Hindlimb muscle (tissue), 1 donor: ENCODE data around the gene CYP2R1. TPM values are rescaled to one million over a fixed set of nuclear protein-coding genes. Genes with fewer than 3 reads are reported as not detected.
A peak's percentile ranks its signal among the peaks of the same experiment; 100 is the strongest.
"Not testable (repeated sequence)": the region's sequence is repeated elsewhere in the genome, so short reads cannot be mapped to it uniquely, and the experiment has no call there.

Source experiments
- DNase-seq: peaks from one replicate; pipeline ENCODE4 v3.0.0-alpha.2; 2013
- polyA plus RNA-seq: library from polyadenylated mRNA; unstranded; fragments of 120-200 nt; gene quantifications from one replicate; pipeline ENCODE4 v1.2.1, GENCODE V29; 2013; ENCODE audit not compliant: insufficient read length

CYP2R1 gene
- polyA plus RNA-seq, 1 donor = 11.4 TPM

DNA sequence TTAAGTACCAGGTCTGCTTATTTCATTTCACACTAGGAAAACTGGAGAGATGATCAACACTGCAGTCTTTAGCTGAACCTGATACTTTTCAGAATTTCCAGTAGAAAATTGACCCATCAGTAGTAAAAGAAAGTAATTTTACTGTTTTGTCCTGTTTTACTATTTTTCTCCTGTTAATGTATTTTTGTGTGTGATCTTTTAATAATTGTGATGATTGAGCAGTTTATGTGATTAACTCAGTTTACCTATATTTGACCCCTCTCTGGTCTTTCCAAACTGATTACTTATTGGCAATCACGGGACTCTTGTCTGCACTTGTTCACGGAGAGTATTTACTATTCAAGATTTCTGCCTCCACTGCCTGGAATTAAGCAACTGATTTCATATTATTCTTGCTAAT is 546 bp upstream of the CYP2R1 start:
- no peak for DNase-seq

DNA sequence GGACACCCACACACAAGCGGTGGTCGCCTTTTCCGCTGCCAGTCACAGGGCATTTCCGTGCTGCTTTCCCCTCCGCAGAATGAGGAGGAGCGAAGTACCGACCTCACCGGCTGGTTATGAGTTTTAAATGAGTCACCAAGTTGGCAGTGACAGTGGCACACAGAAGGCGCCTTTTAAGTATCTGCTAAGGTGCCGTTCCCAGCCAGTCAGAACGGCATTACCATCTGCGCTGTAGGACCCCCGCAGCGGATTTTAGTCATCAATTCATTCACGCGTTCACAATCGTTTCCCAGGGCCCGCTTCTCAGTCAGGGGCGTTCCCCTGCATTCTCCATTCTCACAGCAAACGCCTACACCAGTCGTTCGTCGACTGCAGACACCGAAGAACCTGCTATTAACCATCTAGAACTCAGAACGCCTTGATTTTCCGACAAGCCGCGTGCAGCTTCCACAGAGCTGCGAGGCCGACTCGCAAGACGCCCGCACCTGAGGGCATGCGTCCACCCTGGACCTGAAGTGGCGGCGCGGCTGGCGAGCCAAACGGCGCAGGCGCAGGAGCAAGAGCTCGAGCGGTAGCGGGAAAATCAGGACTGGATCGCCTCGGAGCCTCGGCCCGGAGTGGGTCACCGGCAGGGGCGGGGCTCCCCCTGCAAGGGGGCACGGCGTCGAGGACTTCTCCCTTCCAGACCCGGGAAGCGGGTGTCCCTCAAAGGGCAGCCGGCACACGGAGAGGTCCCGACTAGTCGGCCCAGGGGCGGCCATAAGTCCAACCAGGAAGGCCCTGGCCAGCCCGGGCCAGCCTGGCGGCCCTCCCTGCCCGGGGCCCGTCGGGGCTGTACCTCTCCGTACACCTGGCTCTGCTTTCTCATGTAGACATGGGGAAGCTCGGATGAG is 642 bp downstream of the CYP2R1 start:
- DNase-seq = peak; percentile 91

DNA sequence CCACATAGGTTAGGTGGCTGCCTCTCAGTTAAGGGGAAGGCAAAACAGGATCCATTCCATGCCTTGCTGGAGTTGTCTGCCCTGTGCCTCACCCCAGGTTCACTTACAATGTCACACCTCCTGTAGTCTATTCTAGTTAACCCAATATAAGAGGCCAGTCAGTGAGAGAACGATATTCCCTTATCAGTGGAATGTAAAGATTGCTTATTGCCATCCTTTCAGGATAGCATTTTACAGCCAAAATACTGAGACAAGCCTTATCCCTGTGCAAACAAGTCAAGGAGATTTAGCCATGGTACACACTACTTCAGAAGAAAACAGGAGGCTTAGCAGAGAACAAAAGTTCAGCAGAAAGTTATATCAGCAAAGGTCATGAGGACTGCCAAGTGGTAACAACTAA is 5.5 kb downstream of the CYP2R1 start:
- no peak for DNase-seq

DNA sequence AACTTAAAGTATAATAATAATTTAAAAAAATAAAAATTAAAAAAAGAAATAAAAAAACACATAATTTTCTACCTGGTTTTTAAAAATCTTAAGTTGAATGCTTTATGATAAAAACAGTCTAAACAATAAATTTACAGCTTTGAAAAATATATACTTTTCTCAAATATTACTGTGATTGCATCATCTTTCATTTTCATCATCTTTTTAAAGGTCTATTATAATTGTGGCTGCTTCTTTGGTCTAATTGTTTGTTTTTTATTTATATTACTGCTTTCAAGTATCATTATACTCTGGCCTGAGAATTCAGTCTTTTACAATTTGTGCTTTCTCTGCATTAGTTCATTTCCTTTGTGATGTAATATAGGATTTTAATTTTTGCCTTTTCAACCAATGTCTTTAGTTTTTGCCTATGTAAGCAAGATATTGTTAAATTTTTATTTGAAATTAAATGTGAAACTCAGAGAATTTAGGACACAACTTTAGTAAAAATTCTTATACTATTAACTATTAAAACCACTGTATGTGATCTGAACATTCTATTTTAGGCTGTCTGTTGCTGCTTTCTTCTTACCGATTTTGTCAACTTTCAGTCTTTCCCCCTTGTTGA is 7.3 kb downstream of the CYP2R1 start:
- no peak for DNase-seq

DNA sequence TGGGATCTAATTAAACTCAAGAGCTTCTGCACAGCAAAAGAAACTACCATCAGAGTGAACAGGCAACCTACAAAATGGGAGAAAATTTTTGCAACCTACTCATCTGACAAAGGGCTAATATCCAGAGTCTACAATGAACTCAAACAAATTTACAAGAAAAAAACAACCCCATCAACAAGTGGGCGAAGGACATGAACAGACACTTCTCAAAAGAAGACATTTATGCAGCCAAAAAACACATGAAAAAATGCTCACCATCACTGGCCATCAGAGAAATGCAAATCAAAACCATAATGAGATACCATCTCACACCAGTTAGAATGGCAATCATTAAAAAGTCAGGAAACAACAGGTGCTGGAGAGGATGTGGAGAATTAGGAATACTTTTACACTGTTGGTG is 8.3 kb downstream of the CYP2R1 start:
- DNase-seq = not testable (repeated sequence)

DNA sequence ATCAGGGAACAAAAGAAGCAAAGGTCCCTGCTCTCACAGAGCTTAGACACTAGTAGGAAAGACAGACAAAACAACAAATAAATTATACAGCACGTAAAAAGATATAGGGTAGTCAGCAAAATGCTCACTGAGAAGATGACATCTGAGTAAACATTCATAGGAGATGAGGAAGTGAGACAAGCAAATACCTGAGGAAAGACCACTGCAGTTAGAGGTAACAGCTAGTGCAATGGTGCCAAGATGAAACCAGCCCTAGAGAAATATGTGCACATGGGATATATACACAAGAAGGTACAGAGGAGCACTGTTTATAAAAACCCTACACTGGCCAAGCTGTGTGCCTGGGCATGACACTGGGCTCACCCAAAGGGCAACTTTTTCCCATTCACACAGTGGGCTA is 9.8 kb downstream of the CYP2R1 start:
- no peak for DNase-seq

DNA sequence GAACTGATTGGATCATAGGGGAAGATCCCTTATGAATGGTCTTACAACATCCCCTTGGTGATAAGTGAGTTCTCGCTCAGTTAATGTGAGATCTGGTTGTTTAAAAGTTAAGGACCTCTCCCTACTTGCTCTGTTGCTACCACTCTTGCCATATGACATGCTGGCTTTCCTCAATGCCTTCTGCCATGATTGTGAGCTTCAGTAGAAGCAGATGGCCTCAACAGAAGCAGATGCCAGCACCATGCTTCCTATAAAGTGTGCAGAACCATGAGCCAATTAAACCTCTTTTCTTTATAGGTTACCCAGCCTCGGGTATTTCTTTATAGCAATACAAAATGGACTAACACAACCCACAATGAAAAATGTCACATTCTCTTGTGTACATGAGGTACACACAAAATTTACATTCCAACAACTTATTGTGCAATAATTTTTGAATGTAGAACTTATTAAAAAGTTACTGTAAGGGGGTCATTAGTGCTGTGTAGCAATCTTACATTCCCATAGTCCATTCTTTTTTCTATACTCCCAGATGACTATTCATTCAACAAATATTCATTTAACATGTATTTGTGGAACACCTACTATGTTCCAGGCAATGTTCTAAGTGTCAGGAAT is 10.3 kb downstream of the CYP2R1 start:
- DNase-seq = no peak

DNA sequence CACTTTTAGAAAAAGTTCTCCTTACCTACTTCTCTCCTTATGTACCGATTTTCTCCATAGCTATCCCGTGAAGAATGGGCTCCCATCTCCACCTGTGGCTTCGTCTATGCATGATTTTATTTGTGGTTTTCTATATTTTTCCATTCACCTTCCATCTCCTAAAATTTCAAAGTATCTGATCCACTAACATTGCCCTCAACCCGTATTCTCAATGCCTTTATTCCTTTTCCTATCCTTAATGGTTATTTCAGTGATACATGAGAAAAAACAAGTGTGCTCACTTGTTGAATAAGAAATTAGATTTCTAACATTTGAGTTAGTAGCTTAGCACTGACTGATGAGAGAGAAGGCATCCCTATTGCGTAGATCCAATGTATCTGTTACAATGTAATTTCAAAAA is 16.9 kb downstream of the CYP2R1 start:
- no peak for DNase-seq

DNA sequence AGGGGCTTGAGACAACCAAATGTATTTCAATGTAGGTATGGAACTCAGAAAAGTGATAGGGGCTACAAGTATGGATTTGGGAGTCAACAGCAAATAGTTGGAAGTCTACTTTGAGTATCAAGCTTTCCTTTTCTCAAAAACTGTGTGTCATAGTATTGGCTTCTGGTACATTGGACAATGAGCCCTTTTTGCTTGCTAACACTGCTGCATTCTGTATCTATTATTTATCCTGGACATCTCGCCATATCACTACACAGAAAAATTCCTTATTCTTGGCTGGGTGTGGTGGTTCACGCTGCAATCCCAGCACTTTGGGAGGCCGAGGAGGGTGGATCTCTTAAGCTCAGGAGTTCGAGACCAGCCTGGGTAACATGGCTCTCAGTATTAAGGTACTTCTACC is 18.4 kb downstream of the CYP2R1 start:
- DNase-seq = no peak

DNA sequence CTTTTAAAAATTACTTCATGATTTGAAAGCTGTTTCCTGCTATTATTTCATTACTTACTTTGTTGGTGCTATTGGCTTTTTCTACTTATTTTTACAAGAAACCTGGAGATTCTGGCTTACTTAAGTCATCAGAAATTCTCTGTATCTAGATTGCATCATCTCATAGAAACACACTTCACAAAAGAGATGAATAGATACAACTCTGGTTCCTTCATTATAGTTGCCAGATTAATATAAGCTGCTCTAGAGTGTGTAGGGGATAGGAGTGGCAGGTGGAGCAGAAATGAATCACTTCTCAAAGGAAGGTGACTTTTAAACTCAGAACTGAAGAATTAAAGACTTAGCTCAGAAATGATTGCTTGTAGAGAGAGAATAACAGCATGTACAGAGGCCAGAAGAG is 20.0 kb downstream of the CYP2R1 start:
- no peak for DNase-seq

DNA sequence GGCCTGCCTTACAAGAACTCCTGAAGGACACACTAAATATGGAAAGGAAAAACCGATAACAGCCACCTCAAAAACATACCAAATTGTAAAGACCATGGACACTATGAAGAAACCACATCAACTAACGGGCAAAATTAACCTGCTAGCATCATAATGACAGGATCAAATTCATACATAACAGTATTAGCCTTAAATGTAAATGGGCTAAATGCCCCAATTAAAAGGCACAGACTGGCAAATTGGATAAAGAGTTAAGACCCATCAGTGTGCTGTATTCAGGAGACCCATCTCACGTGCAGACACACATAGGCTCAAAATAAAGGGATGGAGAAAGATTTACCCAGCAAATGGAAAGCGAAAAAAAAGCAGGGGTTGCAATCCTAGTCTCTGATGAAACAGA is 28.3 kb downstream of the CYP2R1 start:
- not testable (repeated sequence) for DNase-seq

DNA sequence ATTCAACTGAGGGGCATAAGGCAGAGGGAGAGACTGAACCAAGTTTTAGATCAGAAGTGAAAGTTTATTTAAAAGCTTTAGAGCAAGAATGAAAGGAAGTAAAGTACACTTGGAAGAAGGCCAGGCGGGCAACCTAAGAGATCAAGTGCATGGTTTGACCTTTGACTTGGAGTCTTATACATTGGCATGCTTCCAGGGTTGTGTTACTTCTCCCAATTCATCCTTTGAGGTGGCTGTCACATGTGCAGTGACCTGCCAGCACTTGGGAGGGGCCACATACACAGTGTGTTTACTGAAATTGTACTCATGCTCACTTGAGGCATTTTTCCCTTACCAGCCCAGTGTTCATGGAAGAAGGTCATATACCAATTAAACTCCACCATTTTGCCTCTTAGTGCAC is 30.4 kb downstream of the CYP2R1 start:
- DNase-seq = no peak

DNA sequence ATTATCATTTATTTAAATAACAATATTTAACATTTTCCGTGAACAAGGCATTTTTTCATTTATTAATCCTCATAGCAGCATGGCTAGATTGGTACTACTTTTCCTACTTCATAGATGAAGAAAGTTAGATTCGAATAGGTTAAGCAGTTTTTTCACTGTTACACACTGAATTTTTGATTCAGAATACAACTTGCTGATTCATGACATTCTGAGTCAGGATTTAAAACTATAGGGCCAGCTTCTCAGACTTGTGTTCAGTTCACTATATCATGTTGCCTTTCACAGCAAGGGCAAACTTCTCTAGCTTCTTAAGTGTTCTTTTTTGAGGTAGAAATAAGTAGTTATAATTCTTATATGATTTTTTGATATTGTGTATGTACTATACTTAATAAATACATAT is 31.5 kb downstream of the CYP2R1 start:
- DNase-seq = no peak

DNA sequence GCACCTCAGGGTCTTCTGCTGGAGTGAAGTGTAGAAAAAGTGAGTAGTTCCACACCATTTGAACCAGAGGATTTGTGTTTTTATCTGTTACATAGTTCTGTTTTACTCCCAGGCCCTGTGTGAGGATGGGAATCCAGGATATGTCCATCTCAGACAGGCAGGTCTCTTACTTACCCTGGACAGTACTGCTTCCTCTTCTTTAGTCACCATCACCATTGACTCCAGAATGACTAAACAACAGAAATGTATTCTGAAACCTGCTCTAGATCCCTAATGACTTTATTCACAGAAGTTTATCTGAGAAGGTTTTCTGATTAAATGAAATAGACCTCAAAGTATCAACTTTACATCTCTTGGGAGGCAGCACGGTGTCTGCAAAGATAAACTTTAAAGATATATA is 33.6 kb downstream of the CYP2R1 start:
- no peak for DNase-seq

DNA sequence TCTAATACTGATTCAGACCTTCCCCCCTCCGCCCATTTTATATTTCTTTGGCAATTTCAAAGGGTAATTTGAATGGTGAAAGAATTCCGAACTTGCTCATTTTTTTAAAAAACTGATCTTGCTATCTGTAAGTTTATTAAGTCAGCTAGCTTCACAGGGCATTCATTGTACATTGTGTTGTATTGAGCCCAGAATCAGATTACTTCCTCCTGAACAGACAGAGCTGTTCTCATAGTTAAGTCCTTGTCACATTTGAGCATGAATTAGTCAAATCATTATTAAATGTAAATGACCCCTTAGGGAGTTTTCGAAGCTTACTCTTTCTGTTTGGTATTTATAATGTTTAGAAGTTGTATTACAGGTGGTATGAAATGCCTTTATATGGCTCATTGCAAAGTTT is 34.4 kb downstream of the CYP2R1 start:
- no peak for DNase-seq

DNA sequence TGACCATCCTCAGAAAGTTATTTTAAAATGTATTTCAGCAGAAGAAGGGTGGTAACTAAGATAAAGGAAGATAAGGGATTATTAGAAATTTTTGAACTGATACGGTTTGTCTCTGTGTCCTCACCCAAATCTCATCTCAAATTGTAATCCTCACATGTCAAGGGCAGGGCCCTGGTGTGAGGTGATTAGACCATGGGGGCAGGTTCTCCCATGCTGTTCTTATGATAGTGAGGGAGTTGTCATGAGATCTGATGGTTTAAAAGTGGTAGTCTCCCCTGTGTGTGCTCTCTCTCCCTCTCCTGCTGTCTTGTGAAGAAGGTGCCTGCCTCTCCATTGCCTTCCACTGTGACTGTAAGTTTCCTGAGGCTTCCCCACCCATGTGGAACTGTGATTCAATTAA is 36.1 kb downstream of the CYP2R1 start:
- DNase-seq = no peak

DNA sequence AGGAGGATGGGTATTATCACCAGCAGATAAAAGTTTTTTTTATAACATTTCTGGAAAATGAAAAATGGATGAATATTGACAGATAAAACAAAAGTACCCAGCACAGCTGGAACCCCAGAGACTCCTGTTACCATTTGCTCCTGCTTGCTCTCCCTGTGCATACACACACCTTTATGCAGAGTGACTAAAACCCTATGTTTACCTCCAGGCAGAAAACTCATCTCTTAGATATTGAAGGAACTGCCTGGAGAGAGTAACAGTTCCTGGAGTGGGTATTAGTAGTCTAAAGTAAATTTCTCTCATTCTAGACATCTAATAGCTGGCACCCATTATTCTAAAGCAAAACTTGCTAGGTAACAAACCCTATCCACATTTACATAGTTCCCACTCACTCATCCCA is 38.0 kb downstream of the CYP2R1 start:
- DNase-seq = no peak

DNA sequence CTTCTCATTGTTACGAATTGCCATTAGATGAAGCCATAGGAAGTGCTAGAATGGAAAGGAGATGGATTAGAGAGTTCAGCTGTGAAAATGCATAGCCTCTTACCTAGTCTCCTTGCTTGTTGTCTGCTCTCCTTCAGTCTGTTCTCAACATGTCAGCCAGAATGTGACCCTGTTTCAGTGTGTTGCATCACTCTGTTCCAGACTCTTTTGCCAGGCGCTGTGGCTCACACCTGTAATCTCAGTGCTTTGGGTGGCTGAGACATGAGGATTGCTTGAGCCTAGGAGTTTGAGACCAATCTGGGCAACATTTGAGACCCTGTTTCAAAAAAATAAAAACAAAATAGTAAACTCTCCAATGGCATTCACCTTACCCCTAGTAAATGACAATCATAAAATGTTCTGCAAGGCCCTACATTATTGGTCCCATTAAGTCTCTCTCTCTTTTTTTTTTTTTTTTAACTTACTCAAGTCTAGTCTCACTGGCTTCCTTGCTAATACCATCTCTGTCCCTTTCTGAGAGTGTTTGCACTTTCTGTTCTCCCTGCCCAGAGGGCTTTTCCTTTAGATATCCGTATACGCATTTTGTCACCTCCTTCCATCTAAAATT is 39.4 kb downstream of the CYP2R1 start:
- DNase-seq = no peak

DNA sequence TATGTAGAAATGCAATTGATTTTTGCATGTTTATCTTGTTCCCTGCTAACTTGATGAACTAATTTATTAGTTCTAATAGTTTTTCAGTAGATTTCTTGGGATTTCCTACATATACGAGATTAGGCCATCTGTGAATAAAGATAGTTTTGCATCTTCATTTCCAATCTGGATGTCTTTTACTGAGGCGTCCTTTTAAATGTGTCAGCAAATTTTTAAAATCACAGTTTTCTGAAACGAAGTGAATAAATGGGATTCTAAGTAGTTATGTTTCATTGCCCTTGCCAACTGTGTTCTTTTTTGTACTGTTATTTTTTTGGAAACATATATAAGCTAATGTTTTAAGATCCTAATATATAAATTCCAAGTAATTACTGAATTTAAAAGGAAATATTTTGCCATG is 50.0 kb downstream of the CYP2R1 start:
- no peak for DNase-seq

DNA sequence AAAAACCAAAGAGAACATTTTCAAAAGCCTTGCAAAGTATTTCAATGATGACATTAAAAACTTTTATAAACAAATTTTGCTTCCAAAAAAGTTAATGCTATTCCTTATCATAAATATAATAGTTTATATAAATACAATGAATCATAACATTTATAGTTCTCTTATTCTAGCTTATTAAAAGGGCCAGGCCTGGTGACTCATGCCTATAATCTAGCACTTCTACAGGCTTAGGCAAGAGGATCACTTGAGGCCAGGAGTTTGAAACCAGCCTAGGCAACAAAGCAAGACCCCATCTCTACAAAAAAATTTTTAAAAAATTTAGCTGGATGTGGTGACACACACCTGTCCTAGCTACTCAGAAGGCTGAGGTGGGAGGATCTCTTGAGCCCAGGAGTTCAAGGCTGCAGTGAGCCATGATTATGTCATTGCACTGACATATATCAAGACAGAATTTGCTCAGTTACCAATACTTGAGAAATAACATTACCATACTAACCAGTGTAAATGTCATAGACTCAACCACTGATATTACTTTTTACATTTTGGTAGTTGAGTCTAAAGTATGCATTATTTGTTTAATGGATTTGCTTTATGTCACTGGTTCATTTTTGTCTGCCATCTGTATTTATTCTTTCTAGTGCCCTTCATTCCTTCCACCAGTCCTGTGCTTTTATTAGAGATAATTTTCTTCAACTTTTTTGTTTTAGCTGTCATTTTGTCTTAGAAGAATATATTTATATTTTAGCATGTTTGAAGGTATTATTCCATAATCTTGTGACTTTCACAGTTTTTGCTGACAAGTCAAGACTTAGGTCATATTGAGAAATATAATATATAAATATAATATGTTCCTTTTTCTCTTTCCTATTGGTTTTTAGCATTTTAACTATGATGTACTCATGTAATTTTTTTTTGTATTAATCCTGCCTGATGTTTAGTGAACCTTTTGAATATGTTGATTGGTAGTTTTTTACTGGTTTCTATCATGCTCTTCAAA is 56.2 kb downstream of the CYP2R1 start:
- DNase-seq = no peak
